Endothelial cell of umbilical vein (primary cell): ENCODE results near the gene NEK8. TPM values are rescaled to one million over a fixed set of nuclear protein-coding genes. Genes with fewer than 3 reads are reported as not detected.

ENCODE experiments used
- BruUV-seq: library from RNA; stranded (reverse); fragments of 400-500 nt; replicated peaks from 2 replicates; lab custom pipeline; 2021; lab: Mats Ljungman, UMichigan
- CTCF ChIA-PET: fragments of 300-600, 350-600 bp; sonication (Branson Sonifier 250); formaldehyde crosslinking; loops from one replicate; lab custom pipeline; 2021; ENCODE audit warnings: antibody characterized with exemption, inconsistent platforms; lab: Charles Lee
- POLR2A ChIA-PET: fragments of 300-600, 350-600 bp; sonication (Branson Sonifier 250); formaldehyde crosslinking; loops from one replicate; lab custom pipeline; 2021; ENCODE audit warnings: antibody characterized with exemption, inconsistent platforms; lab: Charles Lee
- DNase-seq: peaks from one replicate; pipeline ENCODE4 v3.0.0-alpha.2; 2011; ENCODE audit warnings: low read depth, low spot score
- FAIRE-seq: peaks from 2 replicates; lab custom pipeline; 2011; peaks lifted over from hg19 to GRCh38; lab: Jason Lieb, UNC
- H2AFZ ChIP-seq: 2 replicates; pipeline ENCODE4 v1.6.0; 2012; ENCODE audit warnings: low read depth, low read length, control low read depth, inconsistent platforms
- H3K27ac ChIP-seq: 2 replicates; pipeline ENCODE4 v1.5.1; 2011; ENCODE audit warnings: low read depth, mild to moderate bottlenecking, control low read depth, low read length, moderate library complexity; ENCODE audit not compliant: insufficient read depth
- H3K27me3 ChIP-seq, 2 experiments: 2 replicates each; pipeline versions ENCODE4 v1.6.0 to v1.6.1; 2011; ENCODE audit warnings: low read length in 2 of 2, mixed read lengths in 1 of 2; ENCODE audit not compliant: control insufficient read depth in 2 of 2, insufficient read depth in 2 of 2
- H3K36me3 ChIP-seq, 2 experiments: 2 replicates in 1 of 2; 3 replicates in 1 of 2; pipeline ENCODE4 v1.5.1; 2011; ENCODE audit warnings: low read length in 2 of 2, mild to moderate bottlenecking in 1 of 2, moderate library complexity in 1 of 2; ENCODE audit not compliant: control insufficient read depth in 2 of 2, insufficient read depth in 2 of 2; ENCODE audit errors: extremely low read depth in 1 of 2
- H3K4me1 ChIP-seq: 3 replicates; pipeline ENCODE4 v1.5.1; 2011; ENCODE audit warnings: mild to moderate bottlenecking, low read length; ENCODE audit not compliant: control insufficient read depth, insufficient read depth; ENCODE audit errors: extremely low read depth
- H3K4me2 ChIP-seq: 2 replicates; pipeline ENCODE4 v1.6.1; 2011; ENCODE audit warnings: low read length, control low read depth, mixed read lengths; ENCODE audit not compliant: insufficient read depth
- H3K4me3 ChIP-seq, 3 experiments: fragments of 200-600 bp in 1 of 3; sonication (generic), shearing (Covaris generic) in 1 of 3; replicated peaks in 1 of 3; 2 replicates each; pipeline ENCODE4 v1.5.1; 2011 to 2016; ENCODE audit warnings: control low read depth in 3 of 3, low read length in 3 of 3, mild to moderate bottlenecking in 2 of 3, inconsistent platforms in 1 of 3, low read depth in 1 of 3, moderate library complexity in 1 of 3; ENCODE audit not compliant: insufficient read depth in 1 of 3
- H3K79me2 ChIP-seq: 2 replicates; pipeline ENCODE4 v1.6.0; 2012; ENCODE audit warnings: low read length, inconsistent platforms; ENCODE audit not compliant: control insufficient read depth, insufficient read depth
- H3K9ac ChIP-seq: replicated peaks from 2 replicates; pipeline ENCODE3; 2011; ENCODE audit warnings: low read length, control low read depth; ENCODE audit not compliant: insufficient read depth; ENCODE audit errors: extremely low read depth
- H3K9me1 ChIP-seq: replicated peaks from 3 replicates; pipeline ENCODE4 v1.6.0; 2011; ENCODE audit warnings: mild to moderate bottlenecking, low read length; ENCODE audit not compliant: control insufficient read depth, insufficient read depth; ENCODE audit errors: extremely low read depth
- H3K9me3 ChIP-seq: replicated peaks from 2 replicates; pipeline ENCODE4 v1.5.1; 2012; ENCODE audit warnings: low read length, inconsistent platforms; ENCODE audit not compliant: control insufficient read depth, insufficient read depth
- H4K20me1 ChIP-seq: replicated peaks from 2 replicates; pipeline ENCODE3; 2011; ENCODE audit warnings: mild to moderate bottlenecking, low read length; ENCODE audit not compliant: control insufficient read depth, insufficient read depth; ENCODE audit errors: extremely low read depth
- FOS ChIP-seq: IDR thresholded peaks from 2 replicates; pipeline ENCODE4 v1.6.1; 2011; ENCODE audit warnings: mild to moderate bottlenecking, low read length, moderate library complexity, borderline replicate concordance; ENCODE audit not compliant: insufficient read depth
- JUN ChIP-seq: IDR thresholded peaks from 2 replicates; pipeline ENCODE4 v1.6.1; 2011; ENCODE audit warnings: borderline replicate concordance, low read depth; ENCODE audit not compliant: insufficient read length, insufficient read depth
- MAX ChIP-seq: IDR thresholded peaks from 2 replicates; pipeline ENCODE4 v1.6.1; 2011; ENCODE audit not compliant: insufficient read depth, insufficient read length
- MYC ChIP-seq: IDR thresholded peaks from one replicate; pipeline ENCODE4 v1.6.1; 2011; ENCODE audit warnings: mild to moderate bottlenecking, low read depth, low read length
- POLR2A ChIP-seq: IDR thresholded peaks from 2 replicates; pipeline ENCODE4 v1.6.1; 2012; ENCODE audit warnings: low read depth, mild to moderate bottlenecking, control low read depth, low read length
- POLR2AphosphoS5 ChIP-seq: IDR thresholded peaks from 2 replicates; pipeline ENCODE4 v1.6.1; 2012; ENCODE audit warnings: low read depth, mild to moderate bottlenecking, control low read depth, low read length, moderate library complexity; ENCODE audit not compliant: insufficient read depth
- dilution Hi-C: fragments of 300-500 bp; cut with MboI; formaldehyde crosslinking; loops from one replicate; pipeline ENCODE4 v1.15.0; 2019; ENCODE audit warnings: low sequenced_read_pairs; ENCODE audit not compliant: extremely low pct_ligation_motif_present
- intact Hi-C: fragments of 100-400 bp; cut with micrococcal nuclease; formaldehyde crosslinking; loops from one replicate; pipeline ENCODE4 v1.10.0; 2022
- polyA plus RNA-seq, 4 experiments: library from polyadenylated mRNA; depleted of rRNA in 3 of 4; stranded (reverse) in 3 of 4; unstranded in 1 of 4; fragments of >200 nt; gene quantifications; 2 replicates each; pipeline versions ENCODE4 v1.2.1 to v1.2.3, GENCODE V29; 2011 to 2012; ENCODE audit warnings: missing spikeins in 1 of 4
- total RNA-seq: library from RNA; stranded (reverse); gene quantifications from 2 replicates; pipeline ENCODE4 v1.2.3, GENCODE V29; 2021

Gene NEK8
- total and polyA plus RNA-seq, 2 donors (not counting 3 experiments of a cell fraction or from before 2014, with no cell fraction given) = 3.1 to 3.2 TPM

- H3K9me3 ChIP-seq = no peaks in the 10 kb centered on the region
- H2AFZ ChIP-seq = peak overlapping the region; percentile 11
- POLR2A ChIA-PET = interaction anchor here (1.6 kb wide), 1 partner anchor 7 kb away, joined by 12 read pairs; the partner anchor contains the start of gene RPL23A
- H3K9me1 ChIP-seq = no peaks in the 10 kb centered on the region
- FAIRE-seq = peak; percentile 47
- H3K79me2 ChIP-seq = peaks cover 6% of the 10 kb centered on the region
- peak overlapping the region in 1 of 3 experiments; percentile 35 for H3K4me3 ChIP-seq
- no peak overlapping the region for H3K9ac ChIP-seq
- CTCF ChIA-PET = interaction anchor here (0.7 to 5.2 kb wide), 3 partner anchors 14 to 190 kb away, joined by 3 to 21 read pairs (median 5); partner anchors contain the start of gene TLCD1
- DNase-seq = no peak
- peak overlapping the region; percentile 23 for H3K4me2 ChIP-seq
- H3K36me3 ChIP-seq = peaks cover 0 to 11% of the 10 kb centered on the region in 2 experiments
- H3K27me3 ChIP-seq = no peaks in the 10 kb centered on the region
- H4K20me1 ChIP-seq = no peaks in the 10 kb centered on the region
- intact Hi-C loops = loop anchor here (5.0 kb wide), 1 partner anchor 50 kb away; the partner anchor contains the start of genes SDF2 and SUPT6H
- dilution Hi-C loops = no loop called here
- H3K27ac ChIP-seq = no peak overlapping the region
- H3K4me1 ChIP-seq = peaks cover 14% of the 10 kb centered on the region
- BruUV-seq = no TSS peak
- TF ChIP-seq JUN (no peak), MYC (no peak), POLR2A (no peak), POLR2AphosphoS5 (no peak), FOS (no peak), MAX (no peak)
These were observed 16.4 kb upstream of the NEK8 start for GRCh38 chr17:28712032-28712704.
